ENCODE data around the gene GPANK1.

GPANK1 gene

GRCh38 chr6:31639449-31639861 is 25.3 kb downstream of the GPANK1 start:
- DNase-seq (ENCODE audit: low spot score) = no peak

- no peak for DNase-seq (ENCODE audit: low spot score)
These were observed 25.8 kb downstream of the GPANK1 start for GRCh38 chr6:31639043-31639442.

DNA sequence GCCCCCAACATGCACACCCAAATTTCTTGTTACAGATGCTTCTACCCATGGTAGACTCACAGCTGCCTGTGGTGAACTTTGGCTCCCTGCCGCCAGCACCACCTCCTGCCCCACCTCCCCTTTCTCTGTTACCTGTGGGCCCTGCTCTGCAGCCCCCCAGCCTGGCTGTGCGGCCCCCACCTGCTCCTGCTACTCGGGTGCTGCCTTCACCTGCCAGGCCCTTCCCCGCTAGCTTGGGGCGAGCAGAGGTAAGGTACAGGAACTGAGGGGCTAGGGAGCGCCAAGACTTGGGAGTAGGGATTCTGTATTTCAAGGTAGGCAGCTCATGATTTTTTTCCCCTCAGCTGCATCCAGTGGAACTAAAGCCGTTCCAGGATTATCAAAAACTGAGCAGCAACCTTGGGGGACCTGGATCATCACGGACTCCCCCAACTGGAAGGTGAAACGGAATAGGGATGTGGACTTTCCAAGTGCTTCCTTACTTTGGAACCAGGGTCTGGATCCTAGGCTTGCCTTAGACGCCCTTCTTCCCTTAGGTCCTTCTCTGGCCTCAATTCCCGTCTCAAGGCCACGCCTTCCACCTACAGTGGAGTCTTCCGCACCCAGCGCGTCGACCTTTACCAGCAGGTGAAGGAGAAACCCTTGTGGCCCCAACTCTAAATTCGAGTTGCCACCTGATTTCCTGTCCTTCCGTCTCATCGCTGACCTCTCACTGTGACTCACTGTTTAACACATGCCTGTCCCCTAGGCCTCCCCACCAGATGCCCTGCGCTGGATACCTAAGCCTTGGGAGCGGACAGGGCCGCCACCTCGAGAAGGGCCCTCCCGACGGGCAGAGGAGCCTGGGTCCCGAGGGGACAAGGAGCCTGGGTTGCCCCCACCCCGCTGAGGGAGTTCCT is 27.9 kb downstream of the GPANK1 start:
- DNase-seq (ENCODE audit: low spot score) = no peak

- no peak for DNase-seq (ENCODE audit: low spot score)
These were observed 29.7 kb downstream of the GPANK1 start for GRCh38 chr6:31634969-31635575.

DNA sequence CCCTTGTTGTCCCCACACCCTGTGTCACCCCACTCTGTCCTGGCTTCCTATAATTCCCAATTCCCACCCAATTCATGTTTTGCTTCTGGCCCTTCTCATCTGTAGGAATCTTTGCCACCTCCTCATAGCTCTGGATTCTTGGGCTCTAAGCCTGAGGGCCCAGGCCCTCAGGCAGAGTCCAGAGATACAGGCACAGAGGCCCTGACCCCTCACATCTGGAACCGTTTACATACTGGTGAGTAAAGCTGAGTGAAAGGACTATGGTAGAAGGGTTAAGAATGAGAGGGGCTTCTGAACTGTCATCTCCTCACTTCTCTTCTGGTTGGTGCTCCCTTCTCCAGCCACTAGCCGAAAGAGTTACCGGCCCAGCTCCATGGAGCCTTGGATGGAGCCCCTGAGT is 30.7 kb downstream of the GPANK1 start:
- no peak for DNase-seq (ENCODE audit: low spot score)

DNA sequence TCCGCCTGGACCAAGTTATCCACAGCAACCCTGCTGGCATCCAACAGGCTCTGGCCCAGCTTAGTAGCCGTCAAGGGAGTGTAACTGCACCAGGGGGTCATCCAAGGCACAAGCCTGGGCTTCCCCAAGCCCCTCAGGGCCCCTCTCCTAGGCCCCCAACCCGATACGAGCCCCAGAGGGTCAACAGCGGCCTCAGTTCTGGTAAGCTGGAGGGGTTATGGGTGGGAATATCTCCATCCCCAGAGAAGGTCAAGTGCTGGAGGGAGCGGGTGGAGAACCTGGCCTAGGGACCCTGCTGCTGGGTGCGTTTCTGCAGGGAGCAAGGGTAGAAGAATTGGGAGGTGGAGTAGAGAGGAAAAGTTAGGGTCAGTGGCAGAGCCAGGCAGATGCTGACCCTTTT is 31.4 kb downstream of the GPANK1 start:
- no peak for DNase-seq (ENCODE audit: low spot score)

GRCh38 chr6:31632279-31632946 is 32.4 kb downstream of the GPANK1 start:
- DNase-seq (ENCODE audit: low spot score) = no peak

DNA sequence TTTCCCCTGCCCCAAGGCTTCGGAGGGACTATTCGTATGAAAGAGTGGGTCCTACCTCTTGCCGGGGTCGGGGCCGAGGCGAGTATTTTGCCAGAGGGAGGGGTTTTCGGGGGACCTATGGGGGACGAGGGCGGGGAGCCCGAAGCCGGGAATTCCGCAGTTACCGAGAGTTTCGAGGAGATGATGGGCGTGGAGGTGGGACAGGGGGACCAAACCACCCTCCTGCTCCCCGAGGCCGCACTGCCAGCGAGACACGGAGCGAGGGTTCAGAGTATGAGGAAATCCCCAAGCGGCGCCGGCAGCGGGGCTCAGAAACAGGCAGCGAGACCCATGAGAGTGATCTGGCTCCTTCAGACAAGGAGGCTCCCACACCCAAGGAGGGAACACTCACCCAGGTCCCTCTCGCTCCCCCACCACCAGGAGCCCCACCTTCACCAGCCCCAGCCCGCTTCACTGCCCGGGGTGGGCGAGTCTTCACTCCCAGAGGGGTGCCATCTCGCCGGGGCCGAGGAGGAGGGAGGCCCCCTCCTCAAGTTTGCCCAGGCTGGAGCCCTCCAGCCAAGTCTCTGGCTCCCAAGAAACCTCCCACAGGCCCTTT is 33.0 kb downstream of the GPANK1 start:
- DNase-seq (ENCODE audit: low spot score) = no peak

DNA sequence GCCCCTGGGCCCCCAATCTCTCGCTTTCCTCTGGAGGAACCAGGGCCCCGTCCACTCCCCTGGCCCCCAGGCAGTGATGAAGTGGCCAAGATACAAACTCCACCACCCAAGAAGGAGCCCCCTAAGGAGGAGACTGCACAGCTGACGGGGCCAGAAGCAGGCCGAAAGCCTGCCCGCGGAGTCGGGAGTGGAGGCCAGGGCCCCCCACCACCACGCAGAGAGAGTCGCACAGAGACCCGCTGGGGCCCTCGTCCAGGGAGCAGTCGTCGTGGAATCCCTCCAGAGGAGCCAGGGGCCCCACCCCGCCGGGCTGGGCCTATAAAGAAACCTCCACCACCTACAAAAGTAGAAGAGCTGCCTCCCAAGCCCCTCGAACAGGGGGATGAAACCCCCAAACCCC is 33.6 kb downstream of the GPANK1 start:
- DNase-seq (ENCODE audit: low spot score) = no peak

GRCh38 chr6:31630177-31630934 is 34.4 kb downstream of the GPANK1 start:
- no peak for DNase-seq (ENCODE audit: low spot score)

GRCh38 chr6:31629014-31629413 is 35.8 kb downstream of the GPANK1 start:
- DNase-seq (ENCODE audit: low spot score) = no peak

- no peak for DNase-seq (ENCODE audit: low spot score)
These were observed 37.0 kb downstream of the GPANK1 start for GRCh38 chr6:31627690-31628287.

GRCh38 chr6:31626952-31627351 is 37.8 kb downstream of the GPANK1 start:
- no peak for DNase-seq (ENCODE audit: low spot score)

- no peak for DNase-seq (ENCODE audit: low spot score)
These were observed 40.7 kb downstream of the GPANK1 start for GRCh38 chr6:31624070-31624469.

GRCh38 chr6:31622684-31623091 is 42.1 kb downstream of the GPANK1 start:
- DNase-seq (ENCODE audit: low spot score) = no peak

DNA sequence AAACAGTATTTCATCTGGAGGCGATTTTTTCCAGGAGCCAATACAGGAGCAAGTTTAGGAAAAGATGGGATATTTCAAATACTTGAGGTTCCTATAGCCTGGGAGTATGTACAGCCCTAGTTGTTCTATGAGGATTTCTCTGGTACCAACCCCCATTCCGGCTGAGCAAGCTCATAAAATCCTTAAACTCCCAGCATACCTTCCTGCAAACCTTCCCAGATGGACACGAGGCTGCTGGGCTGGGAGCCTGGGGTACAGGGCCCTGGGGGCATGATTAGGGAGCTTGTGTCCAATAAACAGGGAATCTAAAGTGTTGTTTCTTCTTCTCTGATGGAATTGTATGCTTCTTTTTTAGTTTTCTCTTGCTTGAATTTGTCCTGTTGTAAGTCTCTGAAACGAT is 42.8 kb downstream of the GPANK1 start:
- no peak for DNase-seq (ENCODE audit: low spot score)

DNA sequence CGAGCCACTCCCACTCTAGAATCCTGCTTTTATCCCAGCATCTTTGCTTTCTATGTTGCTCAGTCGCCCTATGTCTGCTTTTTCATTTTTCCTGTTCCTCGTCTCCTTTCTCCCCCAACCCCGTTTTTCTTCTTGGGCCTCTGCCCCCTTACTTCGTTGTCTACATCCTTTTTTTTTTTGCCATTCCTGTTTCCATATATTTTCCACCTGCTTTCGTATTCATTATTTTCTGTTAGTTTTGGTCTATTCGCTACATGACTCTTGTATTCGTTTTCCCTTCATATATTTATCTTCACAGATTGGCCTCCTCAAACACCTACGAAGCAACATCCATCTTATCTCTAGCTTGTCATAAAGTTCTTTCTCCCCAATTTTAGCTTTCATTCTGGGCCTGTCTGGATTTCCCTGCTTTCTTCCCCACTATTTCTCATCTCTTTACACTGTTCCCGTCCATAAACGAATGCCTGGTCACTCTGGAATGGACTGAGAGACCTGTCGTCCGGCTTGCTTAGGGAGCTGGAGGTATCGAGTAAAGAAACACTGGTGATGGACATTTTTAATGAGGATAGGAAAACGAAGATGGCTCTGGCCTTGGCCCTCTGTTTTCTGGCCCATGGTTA is 43.4 kb downstream of the GPANK1 start:
- no peak for DNase-seq (ENCODE audit: low spot score)

GRCh38 chr6:31620586-31621319 is 44.0 kb downstream of the GPANK1 start, which contains the start of gene PRRC2A:
TSS of gene PRRC2A (plus strand) at chr6:31620715. CDS start at chr6:31622790, 2,075 bp downstream.
- peak; percentile 58 for DNase-seq (ENCODE audit: low spot score)

DNA sequence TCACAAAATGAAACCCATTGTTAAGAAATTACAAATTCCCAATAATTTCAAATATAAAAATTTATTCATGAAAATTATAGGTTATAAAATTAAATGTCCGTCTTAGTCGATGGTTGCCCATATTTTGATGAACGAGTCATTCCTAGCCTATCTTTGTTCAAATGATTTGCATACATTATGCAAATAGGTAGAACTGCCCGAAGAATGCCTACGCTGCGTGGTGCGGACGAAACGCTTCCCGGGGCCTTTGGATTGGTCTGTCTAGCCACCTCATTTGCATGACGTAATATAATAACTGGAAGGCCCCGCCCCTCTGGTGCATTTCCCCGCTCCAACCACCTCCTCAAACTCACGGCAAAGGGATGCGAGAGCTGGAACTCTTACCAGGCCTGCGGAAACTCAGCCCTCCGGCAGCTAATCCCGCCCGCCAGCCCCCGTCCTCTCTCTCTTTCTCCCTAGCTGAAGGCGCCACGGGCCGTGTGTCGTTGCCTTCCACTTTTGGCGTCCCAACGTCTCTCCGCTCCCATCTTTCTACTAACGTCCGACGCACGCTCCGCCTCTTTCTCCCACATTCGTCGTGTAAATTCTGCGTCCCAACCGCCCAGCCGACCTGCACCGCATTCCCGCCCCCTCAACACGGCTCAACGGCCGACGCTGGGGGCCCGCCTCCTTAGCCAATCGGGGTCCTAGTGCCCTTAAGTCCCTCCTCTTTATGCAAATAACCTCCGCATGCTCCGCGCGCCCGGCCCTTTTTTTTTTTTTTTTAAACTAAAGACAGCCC is 44.8 kb downstream of the GPANK1 start:
- peak; percentile 100 for DNase-seq (ENCODE audit: low spot score)

All from COLO829 (cell line).